GM19099 (cell line): ENCODE data around the gene RAE1.
A peak's percentile ranks its signal among the peaks of the same experiment; 100 is the strongest.

ENCODE experiments used
- POLR2A ChIP-seq: IDR thresholded peaks from 3 replicates; pipeline ENCODE4 v1.6.1; 2011; ENCODE audit warnings: low read depth; ENCODE audit not compliant: insufficient read length; ENCODE audit errors: extremely low read depth

Gene RAE1

GRCh38 chr20:57398231-57398821, 47.3 kb downstream of the RAE1 start:
- peak; percentile 42 for TF ChIP-seq POLR2A

GRCh38 chr20:57398901-57399535, 48.0 kb downstream of the RAE1 start:
- TF ChIP-seq POLR2A = no peak

GRCh38 chr20:57399587-57400155, 48.6 kb downstream of the RAE1 start:
- peak; percentile 42 for TF ChIP-seq POLR2A

- no peak for TF ChIP-seq POLR2A
These were observed 49.2 kb downstream of the RAE1 start for GRCh38 chr20:57400231-57400701.

- no peak for TF ChIP-seq POLR2A
These were observed 49.9 kb downstream of the RAE1 start for GRCh38 chr20:57400821-57401564.

- TF ChIP-seq POLR2A = no peak
These were observed 50.5 kb downstream of the RAE1 start for GRCh38 chr20:57401565-57401918.

- TF ChIP-seq POLR2A = no peak
These were observed 51.4 kb downstream of the RAE1 start for GRCh38 chr20:57402206-57403125.

GRCh38 chr20:57403216-57403615, 52.2 kb downstream of the RAE1 start:
- TF ChIP-seq POLR2A = no peak

GRCh38 chr20:57404006-57404405, 53.0 kb downstream of the RAE1 start:
- TF ChIP-seq POLR2A = no peak

GRCh38 chr20:57404419-57405072, 53.5 kb downstream of the RAE1 start:
- no peak for TF ChIP-seq POLR2A

- no peak for TF ChIP-seq POLR2A
These were observed 54.4 kb downstream of the RAE1 start for GRCh38 chr20:57405236-57406016.

GRCh38 chr20:57407541-57407956, 56.5 kb downstream of the RAE1 start:
- TF ChIP-seq POLR2A = no peak

GRCh38 chr20:57408131-57408530, 57.1 kb downstream of the RAE1 start:
- TF ChIP-seq POLR2A = no peak
